GM19397 (cell line): Measurements from ENCODE around the gene COL26A1.

Source experiments
- ATAC-seq: cut with Tn5 transposase; IDR thresholded peaks from one replicate; pipeline ENCODE4 v1.9.1; 2021; ENCODE audit warnings: mild to moderate bottlenecking, moderate library complexity; ENCODE audit not compliant: unreplicated experiment

Gene COL26A1

GRCh38 chr7:101368422-101369165, 5.9 kb downstream of the COL26A1 start:
- ATAC-seq = no peak

- ATAC-seq = no peak
Observed at GRCh38 chr7:101370836-101371235, 8.2 kb downstream of the COL26A1 start.

- no peak for ATAC-seq
Observed at GRCh38 chr7:101373812-101374614, 11.3 kb downstream of the COL26A1 start.

- no peak for ATAC-seq
Observed at GRCh38 chr7:101374990-101375389, 12.3 kb downstream of the COL26A1 start.

- ATAC-seq = no peak
Observed at GRCh38 chr7:101376601-101377000, 13.9 kb downstream of the COL26A1 start.

- no peak for ATAC-seq
Observed at GRCh38 chr7:101377189-101377736, 14.6 kb downstream of the COL26A1 start.

GRCh38 chr7:101378751-101379174, 16.1 kb downstream of the COL26A1 start:
- no peak for ATAC-seq

GRCh38 chr7:101379302-101379701, 16.6 kb downstream of the COL26A1 start:
- ATAC-seq = no peak

- no peak for ATAC-seq
Observed at GRCh38 chr7:101381549-101382111, 19.0 kb downstream of the COL26A1 start.

- no peak for ATAC-seq
Observed at GRCh38 chr7:101382937-101383336, 20.3 kb downstream of the COL26A1 start.

GRCh38 chr7:101386177-101386557, 23.5 kb downstream of the COL26A1 start:
- no peak for ATAC-seq

- no peak for ATAC-seq
Observed at GRCh38 chr7:101386558-101387231, 24.0 kb downstream of the COL26A1 start.

GRCh38 chr7:101390901-101391301, 28.2 kb downstream of the COL26A1 start:
- ATAC-seq = peak; percentile 98

GRCh38 chr7:101391991-101392390, 29.3 kb downstream of the COL26A1 start:
- no peak for ATAC-seq

GRCh38 chr7:101393865-101394264, 31.2 kb downstream of the COL26A1 start:
- no peak for ATAC-seq

GRCh38 chr7:101395376-101395775, 32.7 kb downstream of the COL26A1 start:
- ATAC-seq = no peak

GRCh38 chr7:101397243-101397642, 34.6 kb downstream of the COL26A1 start:
- no peak for ATAC-seq

GRCh38 chr7:101397770-101398324, 35.2 kb downstream of the COL26A1 start:
- ATAC-seq = no peak

- ATAC-seq = no peak
Observed at GRCh38 chr7:101398396-101399289, 36.0 kb downstream of the COL26A1 start.

- no peak for ATAC-seq
Observed at GRCh38 chr7:101399759-101400158, 37.1 kb downstream of the COL26A1 start.
